Hepatocyte (in vitro differentiated cells): ENCODE data around the gene SLC22A15.

Experiments used
- EZH2 ChIP-seq: fragments of 200-600 bp; sonication (generic); IDR thresholded peaks from 2 replicates; pipeline ENCODE4 v1.6.1; 2016; ENCODE audit warnings: antibody characterized with exemption, mild to moderate bottlenecking, borderline replicate concordance
- TF ChIP-seq, protein P1 (sequence below): fragments of 200-600 bp; sonication (generic); IDR thresholded peaks from 2 replicates; pipeline ENCODE4 v1.5.1; 2016; ENCODE audit warnings: antibody characterized with exemption, mild to moderate bottlenecking; ENCODE audit not compliant: poor library complexity

DNA sequence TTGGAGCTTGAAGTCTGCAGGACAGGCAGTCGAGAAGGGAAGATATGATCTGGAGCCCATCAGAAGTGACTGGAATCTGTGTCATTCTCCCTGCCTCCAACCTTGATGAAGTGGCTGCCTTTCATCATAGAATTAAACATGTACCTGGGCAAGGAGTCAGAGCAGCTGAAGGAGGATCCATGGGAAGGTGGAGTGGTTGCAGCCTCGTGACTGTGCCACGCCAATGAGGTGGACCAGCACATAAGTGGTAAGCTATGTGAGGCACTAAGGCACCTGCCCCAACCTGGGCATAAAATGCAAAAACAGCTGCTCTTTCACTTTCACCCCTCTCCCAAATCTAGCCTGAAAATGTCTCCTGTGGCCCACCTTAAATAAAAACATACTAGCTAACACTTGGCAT lies 7.3 kb downstream of the SLC22A15 start:
- TF ChIP-seq EZH2: no peak
- TF ChIP-seq, protein P1, sequence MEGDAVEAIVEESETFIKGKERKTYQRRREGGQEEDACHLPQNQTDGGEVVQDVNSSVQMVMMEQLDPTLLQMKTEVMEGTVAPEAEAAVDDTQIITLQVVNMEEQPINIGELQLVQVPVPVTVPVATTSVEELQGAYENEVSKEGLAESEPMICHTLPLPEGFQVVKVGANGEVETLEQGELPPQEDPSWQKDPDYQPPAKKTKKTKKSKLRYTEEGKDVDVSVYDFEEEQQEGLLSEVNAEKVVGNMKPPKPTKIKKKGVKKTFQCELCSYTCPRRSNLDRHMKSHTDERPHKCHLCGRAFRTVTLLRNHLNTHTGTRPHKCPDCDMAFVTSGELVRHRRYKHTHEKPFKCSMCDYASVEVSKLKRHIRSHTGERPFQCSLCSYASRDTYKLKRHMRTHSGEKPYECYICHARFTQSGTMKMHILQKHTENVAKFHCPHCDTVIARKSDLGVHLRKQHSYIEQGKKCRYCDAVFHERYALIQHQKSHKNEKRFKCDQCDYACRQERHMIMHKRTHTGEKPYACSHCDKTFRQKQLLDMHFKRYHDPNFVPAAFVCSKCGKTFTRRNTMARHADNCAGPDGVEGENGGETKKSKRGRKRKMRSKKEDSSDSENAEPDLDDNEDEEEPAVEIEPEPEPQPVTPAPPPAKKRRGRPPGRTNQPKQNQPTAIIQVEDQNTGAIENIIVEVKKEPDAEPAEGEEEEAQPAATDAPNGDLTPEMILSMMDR: no peak
